Measurements from ENCODE around the gene EPM2A.
"Not testable (repeated sequence)": the region's sequence is repeated elsewhere in the genome, so short reads cannot be mapped to it uniquely, and the experiment has no call there.

The EPM2A gene

DNA sequence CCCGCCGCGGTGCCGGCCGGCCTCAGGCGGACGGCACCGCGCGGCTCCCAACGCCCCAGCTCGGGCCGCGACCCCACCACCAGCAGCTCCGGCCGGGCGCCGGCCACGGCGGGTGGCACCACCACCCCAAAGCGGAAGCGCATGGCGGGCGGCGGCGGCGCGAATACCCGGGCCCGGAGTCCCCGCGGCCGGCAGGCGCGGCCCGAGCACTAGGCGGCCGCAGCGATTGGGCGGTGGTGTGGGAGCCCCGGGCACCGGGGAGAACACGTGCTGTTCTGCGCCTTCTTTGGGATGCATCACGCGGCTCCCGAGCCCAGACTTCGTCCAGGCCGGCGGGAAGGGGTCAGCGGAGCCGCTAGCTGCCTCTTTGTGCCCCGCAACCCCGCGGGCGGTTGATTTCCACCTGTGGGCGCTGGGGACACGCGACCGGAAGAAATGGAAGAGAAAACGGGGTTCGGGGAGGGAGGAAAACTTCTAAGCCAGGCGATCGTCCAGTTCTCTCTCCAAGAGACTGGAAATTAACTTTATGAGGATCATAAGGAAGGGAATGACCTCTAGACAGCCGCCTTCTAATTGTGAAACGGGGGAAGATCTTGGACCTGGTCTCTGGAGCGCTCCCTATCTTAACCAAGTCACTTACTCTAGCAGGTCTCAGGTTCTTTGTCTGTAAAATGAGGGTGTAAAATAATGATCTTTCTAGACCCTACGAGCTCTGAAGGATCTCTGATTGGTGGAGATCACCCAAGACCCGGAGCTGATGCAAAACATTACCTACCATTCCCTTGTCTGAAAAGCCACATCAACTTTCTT lies at the start of gene EPM2A:
Gene EPM2A, minus strand, starts transcription at position 165 of the 810 bp plus-strand sequence. Its CDS starts 22 bp downstream, at position 143.
- DNase-seq, result peak; percentile 46 to 87

DNA sequence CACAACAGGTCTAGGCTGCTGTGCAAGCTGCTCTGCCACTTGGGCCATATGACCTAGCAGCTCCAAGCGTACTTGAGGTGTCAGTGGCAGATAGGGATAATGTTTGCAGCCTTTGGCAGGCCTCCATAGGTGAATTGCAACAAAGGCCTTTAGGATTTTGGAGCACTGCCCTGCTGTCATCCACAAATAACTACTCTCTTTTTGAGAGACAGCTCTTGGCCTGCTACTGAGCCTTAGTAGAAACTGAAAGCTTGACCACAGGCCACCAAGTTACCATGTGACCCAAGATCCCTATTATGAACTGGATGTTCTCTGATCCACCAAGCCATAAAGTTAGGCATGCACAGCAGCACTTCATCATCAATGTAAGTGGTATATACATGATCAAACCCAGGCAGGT lies 49.4 kb upstream of the EPM2A start:
- DNase-seq, result no peak

GRCh38 chr6:145783796-145784195 lies 48.5 kb upstream of the EPM2A start:
- DNase-seq, result no peak

GRCh38 chr6:145772846-145773245 lies 37.5 kb upstream of the EPM2A start:
- no peak for DNase-seq

- DNase-seq, result no peak
These were observed 30.1 kb upstream of the EPM2A start for GRCh38 chr6:145765449-145765848.

- no peak for DNase-seq
These were observed 28.4 kb upstream of the EPM2A start for GRCh38 chr6:145763742-145764141.

GRCh38 chr6:145761584-145761983 lies 26.3 kb upstream of the EPM2A start:
- peak in 1 of 2 experiments; percentile 2 for DNase-seq

DNA sequence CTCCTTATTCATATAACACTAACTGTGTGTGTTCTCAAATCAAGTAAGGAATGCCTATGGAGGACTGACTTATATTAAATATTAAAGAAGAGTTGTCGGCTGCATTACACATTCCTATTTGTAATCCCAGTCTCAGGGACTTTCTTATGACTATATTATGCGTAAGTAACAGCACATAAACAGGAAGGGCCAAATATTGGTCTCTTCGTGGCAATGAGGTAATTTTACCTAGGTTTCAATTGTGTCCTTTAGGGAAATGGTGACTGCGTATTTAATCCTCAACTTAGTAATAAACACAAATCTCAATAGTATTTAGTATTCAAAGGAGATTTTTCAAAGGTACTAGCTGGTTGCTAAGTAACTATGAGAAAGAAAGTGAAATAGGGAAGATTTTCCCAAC lies 22.8 kb upstream of the EPM2A start:
- no peak for DNase-seq

DNA sequence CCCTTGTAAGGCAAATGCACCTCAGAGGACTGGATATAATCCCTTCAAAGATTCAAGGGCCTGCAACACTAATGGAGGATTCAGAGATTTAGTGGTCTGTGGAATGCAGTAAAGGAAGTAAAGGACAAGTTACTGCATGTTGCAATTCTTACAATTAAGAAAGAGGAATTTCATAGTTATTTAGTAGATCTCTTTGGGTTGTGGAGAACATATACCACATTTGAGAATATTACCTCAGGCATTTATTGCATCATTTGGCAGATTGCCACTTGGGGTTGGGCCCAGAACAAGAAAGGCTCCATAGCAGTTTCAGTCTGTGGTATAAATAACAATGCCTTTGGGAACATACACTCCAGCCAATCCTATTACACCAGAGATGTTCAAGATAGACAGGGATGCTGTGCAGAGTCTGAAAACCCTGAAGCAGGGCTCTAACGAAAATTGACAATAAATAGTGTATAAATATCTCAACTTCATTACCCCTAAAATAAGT lies 20.9 kb upstream of the EPM2A start:
- no peak for DNase-seq

DNA sequence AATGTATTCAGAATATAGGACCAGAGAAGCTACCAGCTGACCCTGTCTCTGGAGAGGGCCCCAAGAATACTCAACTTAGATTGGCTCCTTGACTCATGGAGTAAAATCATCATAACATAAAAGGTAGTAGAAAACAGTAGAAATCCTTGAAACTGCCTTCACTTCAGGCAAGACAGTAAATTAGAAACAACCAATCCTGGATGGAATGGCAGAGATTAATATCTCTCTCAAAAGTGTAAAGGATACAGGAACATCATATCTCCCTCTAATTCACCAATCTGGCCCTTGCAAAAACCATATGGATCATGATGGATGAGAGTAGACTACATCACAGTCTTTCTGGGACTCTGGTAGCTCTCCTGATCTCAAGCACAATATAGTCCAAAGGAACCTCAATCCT lies 20.4 kb upstream of the EPM2A start:
- DNase-seq, result no peak

GRCh38 chr6:145752638-145753037 lies 17.3 kb upstream of the EPM2A start:
- DNase-seq, result no peak

DNA sequence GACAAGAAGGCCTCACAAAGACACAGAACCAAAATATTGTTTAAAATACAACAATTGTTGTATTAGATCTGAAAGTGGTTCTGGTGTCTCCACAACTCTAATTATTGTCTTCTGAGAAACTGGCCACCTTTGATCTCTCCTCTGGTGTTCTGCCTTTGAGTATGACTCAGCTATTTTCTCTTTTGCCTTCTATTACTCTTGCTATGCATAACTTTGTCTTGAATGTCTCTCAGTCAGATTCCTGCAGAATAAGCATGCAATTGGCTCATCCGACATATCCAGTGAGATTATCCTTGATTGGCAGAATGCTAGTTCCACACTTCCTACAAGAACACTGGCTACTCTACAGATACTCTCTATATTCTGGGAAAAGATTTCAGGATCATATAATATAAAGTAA lies 14.3 kb upstream of the EPM2A start:
- DNase-seq, result no peak

- DNase-seq, result no peak
These were observed 10.5 kb upstream of the EPM2A start for GRCh38 chr6:145745861-145746260.

- no peak for DNase-seq
These were observed 9.3 kb upstream of the EPM2A start for GRCh38 chr6:145744619-145745018.

DNA sequence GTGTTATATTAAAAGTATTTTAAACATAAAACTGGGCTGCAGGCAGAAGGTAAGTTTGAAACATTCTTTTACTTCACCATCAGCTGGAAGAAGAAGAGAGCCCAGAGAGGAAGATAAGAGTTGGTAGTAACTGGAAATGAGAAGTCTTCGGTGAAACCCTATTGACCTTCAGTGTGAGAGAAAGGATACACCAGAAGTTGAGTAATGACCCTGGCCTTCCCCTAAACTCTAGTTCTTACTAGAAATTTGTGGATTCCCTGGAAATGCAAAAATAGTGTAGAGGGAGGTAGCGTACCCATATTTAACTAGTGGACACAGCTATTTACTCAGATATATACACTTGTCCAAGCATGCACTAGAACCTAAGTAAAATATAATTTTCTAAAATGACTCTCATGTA lies 8.0 kb upstream of the EPM2A start:
- DNase-seq, result no peak

- not testable (repeated sequence) for DNase-seq
These were observed 7.2 kb upstream of the EPM2A start for GRCh38 chr6:145742472-145742871.

- DNase-seq, result not testable (repeated sequence)
These were observed 4.4 kb upstream of the EPM2A start for GRCh38 chr6:145739685-145740084.

- DNase-seq, result no peak
These were observed 2.9 kb upstream of the EPM2A start for GRCh38 chr6:145738265-145738664.

- peak in 1 of 2 experiments; percentile 12 for DNase-seq
These were observed 1.4 kb upstream of the EPM2A start for GRCh38 chr6:145736661-145737144.

DNA sequence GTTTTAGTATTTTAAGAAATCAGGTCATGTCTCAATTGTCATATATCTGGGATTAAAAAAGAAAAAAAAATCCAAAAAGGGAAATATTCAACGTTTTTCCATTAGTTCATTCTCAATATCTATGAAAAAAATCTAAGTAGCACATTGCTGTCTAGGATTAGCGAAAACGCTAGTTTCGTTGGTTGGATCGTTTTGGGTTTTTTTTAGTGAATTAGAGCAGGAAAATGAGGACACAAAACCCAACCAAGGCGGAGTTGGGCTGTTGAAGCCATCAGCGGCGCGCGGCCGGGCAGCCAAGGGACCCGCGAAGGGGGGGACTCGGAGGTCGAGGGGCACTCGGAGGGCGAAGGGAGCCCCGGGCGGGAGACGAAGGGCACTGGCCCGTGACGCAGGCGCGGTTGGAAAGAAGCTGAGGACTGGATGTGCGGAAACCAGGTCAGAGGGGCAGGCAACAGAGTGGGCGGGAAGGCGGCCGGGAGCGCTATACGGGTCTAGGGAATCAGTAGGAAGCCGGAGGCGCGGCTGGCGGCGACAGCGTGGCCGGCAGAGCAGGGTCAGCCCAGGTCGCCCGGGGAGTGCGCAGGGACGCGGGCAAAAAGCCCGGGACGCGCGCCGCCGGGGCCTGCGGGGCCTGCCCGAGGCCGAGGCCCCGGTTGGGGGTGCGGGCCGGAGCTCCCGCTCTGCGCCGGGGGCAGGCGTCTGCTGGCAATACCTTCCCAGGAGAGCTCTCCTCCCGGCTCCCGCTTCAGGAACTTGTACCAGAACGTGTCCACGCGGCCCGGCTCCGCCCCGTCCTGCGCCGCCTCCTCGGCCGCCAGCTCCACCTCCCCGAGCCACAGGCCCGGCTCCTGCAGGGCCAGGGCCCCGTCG lies 599 bp downstream of the EPM2A start:
- DNase-seq, result peak; percentile 76 to 92

DNA sequence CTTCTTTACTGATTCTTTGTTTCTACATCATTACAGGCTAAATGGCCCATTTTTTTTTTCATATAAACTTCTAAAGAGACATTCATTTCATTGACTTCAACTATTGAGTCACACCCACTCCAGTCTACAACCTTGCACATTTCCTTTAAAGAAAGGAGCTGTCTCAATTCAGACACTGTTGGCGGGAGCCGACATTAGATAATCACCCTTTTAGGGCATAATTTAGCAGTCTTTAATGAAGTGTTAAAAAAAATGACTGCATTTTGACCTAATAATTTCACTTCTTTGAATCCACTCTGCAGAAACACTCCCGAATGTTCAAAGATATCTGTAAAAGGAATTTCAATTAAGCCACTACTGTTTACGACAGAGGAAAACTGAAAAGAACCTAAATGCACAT lies 1.5 kb downstream of the EPM2A start:
- peak; percentile 6 to 11 for DNase-seq

DNA sequence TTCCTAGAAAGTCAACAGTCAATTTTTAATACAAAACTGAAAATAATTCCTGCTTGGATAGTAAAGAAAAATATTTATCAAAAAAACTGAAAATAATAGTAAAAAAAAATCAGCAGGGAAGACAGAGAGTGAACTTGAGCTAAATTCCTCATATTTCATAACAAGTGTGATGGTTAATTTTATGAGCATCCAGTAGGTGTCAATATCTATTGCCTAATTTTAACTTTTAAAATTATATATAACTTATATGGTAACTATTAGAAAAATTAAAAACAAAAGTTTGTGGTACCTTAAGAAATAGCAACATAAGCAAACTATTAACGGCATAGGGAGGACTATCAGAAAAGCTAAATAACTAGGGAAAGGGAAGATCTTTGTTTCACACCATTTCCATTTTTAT lies 2.1 kb downstream of the EPM2A start:
- no peak for DNase-seq

- DNase-seq, result no peak
These were observed 3.9 kb downstream of the EPM2A start for GRCh38 chr6:145731447-145731846.

GRCh38 chr6:145729887-145730286 lies 5.4 kb downstream of the EPM2A start:
- no peak for DNase-seq

All from NCI-H526 (cell line).